KG1 (cell line): ENCODE data around the gene BABAM1.

ENCODE experiments used
- DNase-seq: peaks from one replicate; lab custom pipeline; 2025; lab: John Stamatoyannopoulos, UW

BABAM1 gene

GRCh38 chr19:17266975-17267788, at the start of gene BABAM1:
Gene BABAM1, plus strand, starts transcription at chr19:17267443. Its CDS starts 1,364 bp downstream, at chr19:17268807.
- DNase-seq, result peak; percentile 99

DNA sequence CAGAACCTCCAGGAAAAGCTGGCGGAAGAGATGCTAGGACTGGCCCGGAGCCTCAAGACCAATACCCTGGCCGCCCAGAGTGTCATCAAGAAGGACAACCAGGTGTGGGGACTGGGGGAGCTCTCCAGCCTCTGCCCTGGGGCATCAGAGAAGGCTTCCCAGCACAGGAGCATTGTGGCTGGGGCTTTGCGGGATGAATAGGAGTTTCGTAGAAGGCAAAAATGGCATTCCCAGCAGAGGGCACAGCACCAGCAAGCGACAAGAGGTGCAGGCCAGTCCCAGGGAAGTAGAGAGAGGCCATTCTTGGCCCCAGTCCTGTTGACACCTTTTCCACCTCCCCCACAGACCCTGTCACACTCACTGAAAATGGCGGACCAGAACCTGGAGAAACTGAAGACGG, 48.0 kb upstream of the BABAM1 start:
- no peak for DNase-seq

DNA sequence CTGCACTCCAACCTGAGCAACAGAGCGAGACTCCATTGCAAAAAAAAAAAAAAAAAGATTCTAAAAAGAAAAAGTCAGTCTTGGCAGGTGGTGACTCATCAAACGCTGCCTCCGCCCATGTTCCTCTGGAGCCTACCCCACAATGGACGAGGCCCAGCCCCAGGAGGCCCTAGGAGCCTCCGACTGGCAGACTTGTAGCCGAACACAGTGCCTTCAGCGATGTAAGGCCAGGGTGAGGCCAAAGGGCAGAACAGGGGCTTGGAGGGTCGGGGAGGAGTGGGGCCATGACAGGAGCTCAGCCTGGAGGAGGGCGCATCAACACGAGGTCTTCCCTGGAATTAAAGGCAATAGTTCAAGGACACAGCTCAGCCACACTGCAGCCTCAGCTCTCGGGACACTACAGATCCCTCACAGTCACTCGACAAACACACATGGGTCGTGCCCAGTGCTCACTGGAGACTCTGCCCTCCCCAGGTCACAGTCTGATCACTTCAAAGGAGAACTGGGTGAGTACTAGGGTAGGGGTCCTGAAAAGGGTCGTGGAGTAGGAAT, 47.0 kb upstream of the BABAM1 start:
- no peak for DNase-seq

GRCh38 chr19:17225053-17225452, 42.2 kb upstream of the BABAM1 start:
- no peak for DNase-seq

DNA sequence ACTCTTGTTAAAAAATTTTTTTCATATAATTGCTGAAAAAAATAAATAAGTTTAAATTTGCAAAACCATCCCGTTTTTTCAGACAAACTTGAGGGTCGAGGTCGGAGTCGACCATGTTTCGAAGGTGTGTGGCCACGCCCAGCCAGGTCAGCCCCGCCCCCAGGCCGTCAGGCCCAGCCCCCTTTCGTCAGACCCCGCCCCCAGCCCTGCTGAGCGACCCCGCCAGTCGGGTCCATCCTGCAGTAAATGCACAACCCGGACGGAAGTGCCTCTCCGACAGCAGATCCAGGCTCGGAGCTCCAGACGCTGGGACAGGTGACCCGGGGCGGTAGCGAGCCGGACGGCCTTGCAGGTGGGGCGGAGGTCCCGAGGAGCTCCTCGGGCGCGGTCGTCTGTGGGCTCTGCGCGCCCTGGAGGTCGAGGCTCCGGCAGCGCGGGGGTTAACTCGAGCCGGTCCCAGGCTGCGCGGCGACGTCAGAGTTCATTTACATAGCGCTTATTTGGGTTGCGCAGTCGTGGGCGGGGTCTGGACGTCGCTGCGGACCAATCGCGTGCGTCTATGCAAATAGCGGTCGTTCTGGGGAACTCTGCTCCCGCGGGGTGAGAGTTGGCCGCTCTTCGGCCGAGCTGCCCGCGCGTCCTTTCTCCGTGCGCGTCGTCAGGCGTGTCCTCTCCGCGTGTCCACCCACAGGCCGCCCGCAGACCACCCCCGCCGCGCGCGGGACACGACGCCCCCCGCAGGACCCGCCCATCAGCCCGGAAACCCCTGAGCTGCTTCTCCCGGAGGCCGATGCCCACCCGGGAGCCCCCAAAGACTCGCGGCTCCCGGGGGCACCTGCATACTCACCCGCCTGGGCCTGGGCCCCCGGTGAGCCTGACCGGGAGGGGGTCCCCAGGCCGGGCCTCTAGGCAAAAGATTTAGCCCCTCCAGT, 41.0 kb upstream of the BABAM1 start, which contains the start of gene OCEL1:
TSS of gene OCEL1 (plus strand) at position 225 of the 932 bp plus-strand sequence. CDS start at position 247, 22 bp downstream.
- DNase-seq, result peak; percentile 97

DNA sequence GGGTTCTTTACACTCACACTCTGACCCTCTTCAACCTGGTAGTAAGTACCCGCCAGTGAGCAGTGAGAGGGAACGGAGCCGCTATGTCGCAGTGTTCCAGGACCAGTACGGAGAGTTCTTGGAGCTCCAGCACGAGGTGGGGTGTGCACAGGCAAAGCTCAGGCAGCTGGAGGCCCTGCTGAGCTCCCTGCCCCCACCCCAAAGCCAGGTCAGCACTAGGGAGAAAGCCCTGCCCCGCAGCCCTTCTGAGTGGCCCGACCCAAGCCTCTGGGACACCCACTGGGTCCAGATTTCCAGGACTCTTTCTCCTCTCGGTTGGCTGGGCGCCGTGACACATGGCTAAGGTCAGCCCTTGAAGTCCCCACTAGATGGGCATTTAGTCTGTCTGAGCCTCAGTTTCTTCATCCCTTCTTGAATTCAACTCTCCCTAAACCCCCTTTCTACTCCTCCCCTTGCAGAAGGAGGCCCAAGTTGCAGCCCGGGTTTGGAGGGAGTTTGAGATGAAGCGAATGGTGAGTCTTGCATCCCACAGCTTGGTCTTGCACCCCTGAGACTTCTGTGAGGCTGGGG, 39.4 kb upstream of the BABAM1 start:
- DNase-seq, result no peak

GRCh38 chr19:17229890-17230289, 37.4 kb upstream of the BABAM1 start:
- DNase-seq, result no peak

GRCh38 chr19:17232258-17232657, 35.0 kb upstream of the BABAM1 start:
- no peak for DNase-seq

DNA sequence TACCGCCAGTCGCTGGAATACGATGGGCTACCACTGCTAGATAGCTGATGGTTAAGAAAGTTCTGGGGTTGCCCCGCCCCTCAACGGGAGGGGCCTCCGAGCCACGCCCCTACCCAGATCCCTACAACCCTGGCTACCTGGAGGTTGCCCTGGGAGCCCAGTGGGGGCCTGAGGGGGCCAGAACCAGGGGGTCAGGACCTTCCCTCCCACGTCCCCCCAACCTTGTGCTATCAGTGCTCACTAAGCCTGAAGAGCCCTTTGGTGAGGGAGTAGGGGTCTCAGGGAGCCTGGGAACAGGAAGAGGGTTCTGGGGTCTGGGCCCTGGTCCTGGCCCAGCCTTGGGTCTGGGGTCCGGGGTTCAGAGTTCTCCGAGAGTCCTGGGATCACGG, 32.3 kb upstream of the BABAM1 start:
- DNase-seq, result peak; percentile 22

- peak; percentile 29 for DNase-seq
Measured at GRCh38 chr19:17235300-17235970, 31.8 kb upstream of the BABAM1 start.

- no peak for DNase-seq
Measured at GRCh38 chr19:17235971-17236777, 31.1 kb upstream of the BABAM1 start.

DNA sequence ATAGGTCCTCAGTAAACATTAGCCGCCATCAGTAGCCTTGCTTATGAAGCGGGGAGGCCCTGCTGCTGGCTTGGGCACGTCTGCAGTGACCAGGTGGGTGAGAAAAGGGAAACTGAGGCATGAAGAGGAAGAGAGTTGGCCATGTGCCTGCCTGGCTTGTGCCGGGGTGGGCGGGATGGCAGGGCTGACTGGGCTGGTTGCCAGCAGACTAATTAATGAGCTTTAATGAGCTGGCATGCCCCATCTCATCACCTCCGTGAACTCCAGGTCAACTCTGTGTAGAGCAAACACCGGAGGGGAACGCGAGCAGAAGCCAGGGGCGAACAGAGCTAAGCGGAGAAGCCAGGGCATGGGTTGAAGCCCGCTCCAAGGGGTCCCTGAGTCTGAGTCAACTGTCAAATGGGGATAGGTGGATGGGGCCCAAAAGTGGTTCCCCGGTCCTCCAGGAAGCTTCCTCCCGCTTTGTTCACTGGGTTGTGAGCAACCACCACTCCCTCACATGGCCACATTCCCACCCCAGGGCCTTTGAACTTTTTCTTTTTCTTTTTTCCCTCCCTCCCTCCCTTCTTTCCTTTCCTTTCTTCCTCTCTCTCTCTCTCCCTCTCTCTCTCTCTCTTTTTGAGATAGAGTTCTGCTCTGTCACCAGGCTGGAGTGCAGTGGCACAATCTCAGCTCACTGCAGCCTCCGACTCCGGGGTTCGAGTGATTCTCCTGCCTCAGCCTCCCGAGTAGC, 30.3 kb upstream of the BABAM1 start:
- DNase-seq, result no peak

DNA sequence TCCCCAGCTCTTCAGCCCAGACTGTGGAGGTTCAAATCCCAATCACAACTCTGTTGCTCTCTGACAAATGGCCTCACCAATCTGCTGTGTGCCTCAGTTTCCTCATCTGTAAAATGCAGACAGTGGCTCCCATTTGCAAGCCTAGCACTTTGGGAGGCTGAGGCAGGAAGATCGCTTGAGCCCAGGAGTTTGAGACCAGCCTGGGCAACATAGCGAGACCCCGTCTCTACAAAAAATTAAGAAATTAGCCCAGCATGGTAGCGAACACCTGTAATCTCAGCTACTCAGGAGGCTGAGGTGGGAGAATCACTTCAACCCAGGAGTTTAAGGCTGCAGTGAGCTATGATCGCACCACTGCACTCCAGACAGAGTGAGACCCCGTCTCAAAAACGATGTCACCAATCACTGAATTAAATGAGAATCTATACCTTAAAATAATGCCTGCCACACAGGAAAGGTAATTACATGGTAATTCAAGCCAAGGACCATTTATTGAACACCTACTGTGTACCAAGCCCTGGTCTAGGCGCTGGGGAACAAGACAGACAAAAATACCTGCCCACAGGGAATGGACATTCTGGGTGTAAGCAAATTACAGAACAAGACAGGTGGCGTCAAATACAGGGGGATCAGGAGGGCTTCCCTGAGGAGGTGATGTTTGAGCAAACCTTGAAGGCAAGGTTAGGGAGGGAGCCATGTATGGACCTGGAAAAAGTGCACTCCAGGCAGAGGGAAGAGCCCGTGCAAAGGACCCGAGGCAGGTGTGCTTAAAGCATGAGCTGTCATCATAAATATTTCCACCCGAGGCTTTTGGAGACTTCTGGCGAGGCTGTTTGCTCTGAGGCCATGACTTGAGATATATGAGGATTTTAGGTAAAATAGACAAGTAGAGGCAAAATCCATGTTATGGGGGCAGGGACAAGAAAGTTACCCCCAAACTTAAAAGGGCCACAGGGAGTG, 29.2 kb upstream of the BABAM1 start:
- no peak for DNase-seq

DNA sequence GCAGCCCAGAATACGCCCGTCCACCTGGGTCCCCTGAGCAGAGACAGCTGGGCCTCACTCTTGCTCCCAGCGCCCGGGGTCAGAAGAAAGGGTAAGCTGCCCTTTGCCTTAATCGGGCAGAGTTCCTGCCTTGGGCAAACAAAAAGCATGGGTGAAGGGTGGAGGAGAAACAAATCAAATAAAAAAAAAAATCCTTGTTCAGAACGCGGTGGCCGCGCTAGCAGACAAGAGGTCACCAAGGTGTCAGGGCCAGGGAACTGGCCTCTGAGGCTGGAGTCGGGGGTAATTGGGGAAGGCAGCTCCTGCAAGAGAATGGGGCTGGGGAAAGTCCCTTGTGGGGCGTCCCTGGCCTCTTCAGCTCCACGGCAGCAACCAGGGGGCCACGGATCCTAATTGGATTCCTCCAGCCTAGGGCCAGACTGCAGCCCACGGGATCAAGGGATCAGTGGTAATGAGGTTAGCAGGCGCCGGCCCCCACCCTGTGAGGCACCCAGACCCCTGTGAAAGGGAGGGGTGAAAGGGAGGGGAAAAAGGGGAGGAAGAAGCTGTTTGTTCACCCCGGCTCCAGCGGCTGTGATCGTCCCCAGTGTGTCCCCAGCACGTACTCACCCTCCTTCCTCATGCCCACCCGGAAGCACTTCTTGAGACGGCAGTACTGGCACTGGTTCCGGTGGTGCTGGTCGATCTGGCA, 27.0 kb upstream of the BABAM1 start:
- no peak for DNase-seq

DNA sequence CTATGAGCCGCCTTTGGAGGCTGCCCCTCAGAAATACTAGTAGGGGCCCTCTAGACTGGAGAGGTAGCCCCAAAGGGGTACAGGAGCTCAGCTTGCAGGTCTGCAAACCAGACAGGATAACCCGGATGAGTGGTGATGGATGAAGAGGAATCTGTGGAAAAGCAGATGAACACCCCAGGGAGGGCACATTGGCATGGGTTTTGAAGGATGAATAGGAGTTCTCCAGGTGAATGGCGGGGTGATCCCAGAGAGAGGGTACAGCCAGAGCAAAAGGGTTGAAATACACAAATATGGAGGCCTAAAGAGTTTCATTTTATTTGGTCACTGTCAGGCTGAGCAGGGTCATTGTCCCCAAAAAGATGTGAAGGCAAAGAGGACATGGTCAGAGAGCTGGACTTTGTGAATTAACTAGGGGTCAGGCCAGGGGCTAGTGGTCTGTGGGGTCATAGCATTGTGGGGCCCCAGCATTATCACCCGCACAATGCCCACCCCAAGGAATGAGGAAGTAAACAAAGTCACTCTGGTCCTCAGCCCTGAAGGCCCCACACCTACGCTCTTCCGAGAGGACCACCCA, 26.3 kb upstream of the BABAM1 start:
- DNase-seq, result no peak

DNA sequence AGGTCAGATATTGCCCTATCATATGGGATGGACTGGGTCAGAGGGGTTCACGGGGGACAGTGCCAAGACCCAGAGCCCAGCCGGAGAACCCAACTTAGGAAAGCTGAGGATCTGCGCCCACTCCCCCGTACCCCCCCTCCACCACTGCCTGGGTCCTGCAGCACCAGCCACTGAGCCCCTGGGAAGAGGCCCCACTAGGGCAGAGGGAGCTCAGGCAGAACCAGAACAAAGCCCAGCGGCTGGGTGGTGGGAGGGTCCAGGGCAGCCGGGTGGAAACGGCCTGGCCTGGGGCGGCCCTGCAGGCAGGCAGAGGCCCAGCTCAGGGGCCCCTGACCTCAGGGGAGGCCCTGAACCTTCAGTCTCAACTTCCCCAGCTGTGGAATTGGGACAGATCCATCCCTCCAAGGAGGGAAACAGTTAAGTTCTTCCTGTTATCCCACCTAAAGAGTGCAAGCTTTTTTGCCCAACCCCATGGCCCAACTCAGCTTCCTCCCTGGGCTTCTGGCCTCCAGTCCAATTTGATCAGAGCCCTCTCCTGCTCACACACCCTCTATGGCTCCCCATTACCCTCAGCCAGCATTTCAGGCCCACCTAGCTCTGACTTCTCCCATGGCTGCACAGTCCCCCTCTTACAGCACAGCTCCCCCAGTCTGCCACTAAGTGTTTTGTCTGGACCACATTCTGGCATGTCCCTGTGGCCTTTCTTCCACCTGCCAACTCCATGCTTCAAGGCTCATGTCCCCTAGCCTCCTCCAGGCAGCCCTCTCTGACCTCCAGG, 24.6 kb upstream of the BABAM1 start:
- no peak for DNase-seq

- no peak for DNase-seq
Measured at GRCh38 chr19:17243211-17243829, 23.9 kb upstream of the BABAM1 start.
